Neural crest cell (in vitro differentiated cells): ENCODE data around the gene HGFAC. TPM values are rescaled to one million over a fixed set of nuclear protein-coding genes. Genes with fewer than 3 reads are reported as not detected.
"Not testable (repeated sequence)": the region's sequence is repeated elsewhere in the genome, so short reads cannot be mapped to it uniquely, and the experiment has no call there.

Experiments
- DNase-seq: peaks from one replicate; pipeline ENCODE4 v3.0.0; 2021; ENCODE audit warnings: low read depth, mixed read lengths, low spot score
- H3K27ac Mint-ChIP-seq: one replicate; pipeline ENCODE4 v1.8.0; 2021; ENCODE audit warnings: mild to moderate bottlenecking, mixed read lengths; ENCODE audit not compliant: unreplicated experiment
- H3K27me3 Mint-ChIP-seq: 2 replicates; pipeline ENCODE4 v1.8.0; 2021; ENCODE audit warnings: low read depth, mild to moderate bottlenecking, mixed read lengths
- H3K36me3 Mint-ChIP-seq: 2 replicates; pipeline ENCODE4 v1.8.0; 2021; ENCODE audit warnings: low read depth, mild to moderate bottlenecking, mixed read lengths
- H3K4me1 Mint-ChIP-seq: 2 replicates; pipeline ENCODE4 v1.8.0; 2021; ENCODE audit warnings: mixed read lengths
- H3K4me3 Mint-ChIP-seq: one replicate; pipeline ENCODE4 v1.8.0; 2021; ENCODE audit warnings: mild to moderate bottlenecking, mixed read lengths
- H3K9me3 Mint-ChIP-seq: 2 replicates; pipeline ENCODE4 v1.8.0; 2021; ENCODE audit warnings: mixed read lengths
- CTCF ChIP-seq: fragments of 200-600 bp; sonication (generic); conservative IDR thresholded peaks from 2 replicates; pipeline ENCODE4 v1.5.0; 2021; ENCODE audit warnings: antibody characterized with exemption, mild to moderate bottlenecking
- total RNA-seq: library from RNA; stranded (reverse); gene quantifications from 2 replicates; pipeline ENCODE4 v1.2.1, GENCODE V29; 2021

The HGFAC gene
- total RNA-seq, 1 donor from 2014 or later: 1.6 TPM

GRCh38 chr4:3449574-3450534 lies 8.1 kb downstream of the HGFAC start:
- DNase-seq: no peak
- no peak overlapping the region for H3K4me3 Mint-ChIP-seq
- no peaks in the 10 kb centered on the region for H3K4me1 Mint-ChIP-seq
- H3K27me3 Mint-ChIP-seq: no peaks in the 10 kb centered on the region
- no peaks in the 10 kb centered on the region for H3K9me3 Mint-ChIP-seq
- H3K36me3 Mint-ChIP-seq: no peaks in the 10 kb centered on the region
- no peak overlapping the region for H3K27ac Mint-ChIP-seq
- TF ChIP-seq CTCF: no peak

- peaks cover 2% of the 10 kb centered on the region for H3K36me3 Mint-ChIP-seq
- no peaks in the 10 kb centered on the region for H3K4me1 Mint-ChIP-seq
- DNase-seq: no peak
- H3K4me3 Mint-ChIP-seq: no peak overlapping the region
- no peak for TF ChIP-seq CTCF
- peaks cover 7% of the 10 kb centered on the region for H3K9me3 Mint-ChIP-seq
- H3K27me3 Mint-ChIP-seq: peaks cover 2% of the 10 kb centered on the region
- H3K27ac Mint-ChIP-seq: no peak overlapping the region
Observed at GRCh38 chr4:3450643-3451042, 8.9 kb downstream of the HGFAC start.

GRCh38 chr4:3451956-3452355 lies 10.2 kb downstream of the HGFAC start:
- Mint-ChIP-seq H3K4me3 (no peak overlapping the region), H3K27ac (no peak overlapping the region), H3K27me3 (peaks cover 2% of the 10 kb centered on the region), H3K36me3 (peaks cover 2% of the 10 kb centered on the region), H3K4me1 (no peaks in the 10 kb centered on the region), H3K9me3 (peaks cover 8% of the 10 kb centered on the region)
- TF ChIP-seq CTCF: no peak
- DNase-seq: no peak

GRCh38 chr4:3452376-3452775 lies 10.6 kb downstream of the HGFAC start:
- TF ChIP-seq CTCF: peak; percentile 45
- no peak overlapping the region for H3K27ac Mint-ChIP-seq
- no peaks in the 10 kb centered on the region for H3K4me1 Mint-ChIP-seq
- H3K4me3 Mint-ChIP-seq: no peak overlapping the region
- H3K9me3 Mint-ChIP-seq: peaks cover 8% of the 10 kb centered on the region
- H3K36me3 Mint-ChIP-seq: peaks cover 2% of the 10 kb centered on the region
- no peak for DNase-seq
- H3K27me3 Mint-ChIP-seq: peaks cover 2% of the 10 kb centered on the region

- H3K4me3 Mint-ChIP-seq, H3K27me3 Mint-ChIP-seq, H3K36me3 Mint-ChIP-seq, H3K4me1 Mint-ChIP-seq, DNase-seq, H3K27ac Mint-ChIP-seq: not testable (repeated sequence)
- H3K9me3 Mint-ChIP-seq: peaks cover 14% of the 10 kb centered on the region
Observed at GRCh38 chr4:3455596-3455995, 13.8 kb downstream of the HGFAC start.

GRCh38 chr4:3458371-3458770 lies 16.6 kb downstream of the HGFAC start:
- peaks cover 2% of the 10 kb centered on the region for H3K36me3 Mint-ChIP-seq
- H3K4me3 Mint-ChIP-seq: no peak overlapping the region
- H3K27me3 Mint-ChIP-seq: peaks cover 8% of the 10 kb centered on the region
- H3K4me1 Mint-ChIP-seq: no peaks in the 10 kb centered on the region
- no peak overlapping the region for H3K27ac Mint-ChIP-seq
- peaks cover 14% of the 10 kb centered on the region for H3K9me3 Mint-ChIP-seq
- TF ChIP-seq CTCF: no peak
- no peak for DNase-seq

GRCh38 chr4:3459156-3459555 lies 17.4 kb downstream of the HGFAC start:
- not testable (repeated sequence) for H3K27me3 Mint-ChIP-seq, H3K4me1 Mint-ChIP-seq, H3K36me3 Mint-ChIP-seq, H3K27ac Mint-ChIP-seq, DNase-seq, H3K4me3 Mint-ChIP-seq
- H3K9me3 Mint-ChIP-seq: peaks cover 14% of the 10 kb centered on the region
